Fibroblast of mammary gland (primary cell): ENCODE measurements around the gene NDUFS6.

ENCODE experiments used
- DNase-seq: peaks from one replicate; pipeline ENCODE4 v3.0.0-alpha.2; 2010; ENCODE audit warnings: low read depth
- H3K4me3 ChIP-seq: 2 replicates; pipeline ENCODE4 v1.5.1; 2011; ENCODE audit warnings: low read depth, mild to moderate bottlenecking, low read length, moderate library complexity; ENCODE audit not compliant: control insufficient read depth
- CTCF ChIP-seq: conservative IDR thresholded peaks from 2 replicates; pipeline ENCODE4 v1.5.1; 2011; ENCODE audit warnings: low read depth, low read length, inconsistent platforms; ENCODE audit not compliant: control insufficient read depth, insufficient read depth

Gene NDUFS6

DNA sequence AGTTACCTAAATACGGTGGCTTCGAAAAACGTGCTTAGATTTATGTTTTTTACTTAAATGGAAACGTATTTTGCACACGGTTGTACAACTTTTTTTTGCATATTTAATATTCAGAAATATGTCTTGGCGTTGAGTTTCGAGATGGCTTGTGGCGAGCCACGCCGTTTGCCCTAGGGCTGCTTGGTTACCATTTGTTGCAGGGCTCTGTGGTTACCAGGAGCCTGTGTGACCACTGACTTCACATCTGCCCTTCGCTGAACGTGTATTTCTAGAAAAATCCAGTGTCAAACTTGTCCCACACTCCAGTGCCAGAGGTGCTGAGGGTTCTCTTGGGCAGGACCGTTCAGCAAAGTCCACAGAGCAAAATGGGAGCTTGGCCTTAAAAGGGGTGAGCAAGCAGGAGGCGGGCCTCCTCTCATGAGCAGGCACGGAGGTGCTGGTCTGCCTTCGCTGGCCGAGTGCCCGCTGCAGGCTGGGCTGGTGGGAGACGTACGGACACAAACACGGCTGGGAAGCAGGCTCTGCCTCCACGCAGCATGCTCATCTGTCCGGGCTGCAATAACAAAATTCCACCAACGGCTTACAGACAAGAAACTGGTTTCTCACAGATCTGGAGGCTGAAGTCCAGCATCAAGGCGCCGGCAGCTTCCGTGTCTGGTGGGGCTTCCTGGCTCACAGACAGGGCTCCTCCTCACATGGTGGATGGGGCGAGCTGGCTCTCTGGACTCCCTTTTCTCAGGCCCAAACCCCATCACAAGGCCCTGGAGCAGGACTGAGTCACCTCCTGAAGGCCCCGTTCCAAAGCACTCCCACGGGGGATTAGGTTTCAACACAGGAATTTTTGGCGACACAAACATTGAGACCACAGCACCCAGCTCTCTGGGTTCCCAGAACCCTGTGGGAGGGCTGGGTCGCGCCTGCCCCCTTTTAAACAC, 7.0 kb upstream of the NDUFS6 start:
- no peak for TF ChIP-seq CTCF
- DNase-seq, result peak; percentile 92

DNA sequence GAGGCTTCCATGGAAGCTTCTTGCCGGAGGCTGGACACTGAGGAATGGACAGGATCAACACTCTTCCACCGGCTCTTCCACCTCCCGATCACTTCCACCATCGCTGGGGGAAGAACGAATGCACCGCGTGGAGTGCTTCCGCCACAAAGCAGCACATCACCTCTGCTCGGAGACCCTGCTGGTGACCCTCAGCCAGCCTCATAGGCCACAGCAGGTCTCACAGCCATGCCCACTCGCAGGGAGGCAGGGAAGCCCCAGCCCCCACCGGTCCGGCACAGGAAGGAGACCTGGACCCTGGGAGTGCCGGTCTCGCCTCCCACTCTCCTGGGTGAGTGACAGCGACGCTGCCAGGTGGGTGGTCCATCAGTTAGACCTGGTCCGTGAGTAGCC, 6.3 kb upstream of the NDUFS6 start:
- H3K4me3 ChIP-seq, result no peak overlapping the region
- no peak for TF ChIP-seq CTCF
- no peak for DNase-seq

More for the DNA sequence above, 7.0 kb upstream of the NDUFS6 start:
- no peak overlapping the region for H3K4me3 ChIP-seq

GRCh38 chr5:1795506-1795905, 5.7 kb upstream of the NDUFS6 start:
- TF ChIP-seq CTCF, result no peak
- H3K4me3 ChIP-seq, result no peak overlapping the region
- DNase-seq, result no peak

- no peak overlapping the region for H3K4me3 ChIP-seq
- no peak for DNase-seq
- TF ChIP-seq CTCF, result no peak
These were observed 5.3 kb upstream of the NDUFS6 start for GRCh38 chr5:1795931-1796330.

GRCh38 chr5:1796371-1797102, 4.7 kb upstream of the NDUFS6 start:
- TF ChIP-seq CTCF, result no peak
- DNase-seq, result no peak
- H3K4me3 ChIP-seq, result no peak overlapping the region

GRCh38 chr5:1797103-1797800, 4.0 kb upstream of the NDUFS6 start:
- DNase-seq, result no peak
- no peak overlapping the region for H3K4me3 ChIP-seq
- TF ChIP-seq CTCF, result no peak
